IMR-90 (cell line): ENCODE results near the gene AKT3. TPM values are rescaled to one million over a fixed set of nuclear protein-coding genes. Genes with fewer than 3 reads are reported as not detected.

Experiments
- ATAC-seq: fragments of 200-7000 bp; cut with Tn5 transposase; 2 replicates; pipeline ENCODE4 v1.9.1; 2020; ENCODE audit warnings: low read depth, mild to moderate bottlenecking, moderate library complexity
- BruUV-seq: library from RNA; stranded (reverse); fragments of 400-500 nt; replicated peaks from 2 replicates; lab custom pipeline; 2021; lab: Mats Ljungman, UMichigan
- CTCF ChIA-PET: fragments of 300-600 bp; formaldehyde crosslinking; extraction: SDS; loops from one replicate; lab custom pipeline; 2021; ENCODE audit warnings: antibody characterized with exemption; lab: Yijun Ruan, JAX
- POLR2A ChIA-PET: fragments of 300-600 bp; sonication (Branson Sonifier 250); formaldehyde crosslinking; loops from one replicate; lab custom pipeline; 2022; ENCODE audit warnings: antibody characterized with exemption; ENCODE audit not compliant: unreplicated experiment; lab: Charles Lee
- DNase-seq: peaks from one replicate; pipeline ENCODE4 v3.0.0; 2013
- H2AFZ ChIP-seq: replicated peaks from 2 replicates; pipeline ENCODE3; 2013; ENCODE audit warnings: low read length, mild to moderate bottlenecking; ENCODE audit not compliant: poor library complexity
- H2AK5ac ChIP-seq: 2 replicates; pipeline ENCODE4 v1.6.1; 2013; ENCODE audit warnings: low read depth, low read length, inconsistent platforms
- H2AK9ac ChIP-seq: replicated peaks from 2 replicates; pipeline ENCODE3; 2013; ENCODE audit warnings: mild to moderate bottlenecking, low read depth, low read length, moderate library complexity; ENCODE audit not compliant: poor library complexity
- H2BK120ac ChIP-seq: 2 replicates; pipeline ENCODE4 v1.6.1; 2013; ENCODE audit warnings: low read depth, low read length, inconsistent platforms
- H2BK15ac ChIP-seq: 3 replicates; pipeline ENCODE4 v1.6.1; 2013; ENCODE audit warnings: low read depth, low read length, inconsistent platforms
- H2BK20ac ChIP-seq: 2 replicates; pipeline ENCODE4 v1.6.1; 2013; ENCODE audit warnings: low read depth, mild to moderate bottlenecking, inconsistent platforms, low read length, moderate library complexity
- H2BK5ac ChIP-seq: 2 replicates; pipeline ENCODE4 v1.6.1; 2013; ENCODE audit warnings: mild to moderate bottlenecking, low read depth, low read length, inconsistent platforms; ENCODE audit not compliant: poor library complexity, severe bottlenecking
- H3K14ac ChIP-seq: replicated peaks from 2 replicates; pipeline ENCODE4 v1.6.1; 2013; ENCODE audit warnings: low read depth, low read length, inconsistent platforms
- H3K18ac ChIP-seq: 2 replicates; pipeline ENCODE4 v1.6.1; 2013; ENCODE audit warnings: low read depth, low read length, control low read depth
- H3K23ac ChIP-seq: 2 replicates; pipeline ENCODE4 v1.6.1; 2013; ENCODE audit warnings: low read depth, low read length, inconsistent platforms
- H3K27ac ChIP-seq: 2 replicates; pipeline ENCODE4 v1.5.1; 2013; ENCODE audit warnings: mild to moderate bottlenecking, control low read depth, low read length; ENCODE audit not compliant: insufficient read depth
- H3K27me3 ChIP-seq: 2 replicates; pipeline ENCODE4 v1.6.1; 2013; ENCODE audit warnings: low read length; ENCODE audit not compliant: control insufficient read depth, insufficient read depth
- H3K36me3 ChIP-seq: 2 replicates; pipeline ENCODE4 v1.6.1; 2013; ENCODE audit warnings: low read length, mixed read lengths; ENCODE audit not compliant: control insufficient read depth, insufficient read depth
- H3K4ac ChIP-seq: 2 replicates; pipeline ENCODE4 v1.6.1; 2013; ENCODE audit warnings: low read depth, low read length, inconsistent platforms
- H3K4me1 ChIP-seq: 2 replicates; pipeline ENCODE4 v1.6.1; 2013; ENCODE audit warnings: low read length, mixed read lengths; ENCODE audit not compliant: control insufficient read depth, insufficient read depth
- H3K4me2 ChIP-seq: 2 replicates; pipeline ENCODE4 v1.6.1; 2013; ENCODE audit warnings: low read depth, mild to moderate bottlenecking, control low read depth, low read length, moderate library complexity
- H3K4me3 ChIP-seq: 2 replicates; pipeline ENCODE4 v1.5.1; 2013; ENCODE audit warnings: low read depth, mild to moderate bottlenecking, control low read depth, low read length, moderate library complexity; ENCODE audit not compliant: insufficient read depth
- H3K56ac ChIP-seq: 2 replicates; pipeline ENCODE4 v1.6.1; 2013; ENCODE audit warnings: low read length, inconsistent platforms; ENCODE audit not compliant: insufficient read depth; ENCODE audit errors: extremely low read depth
- H3K79me1 ChIP-seq, 2 experiments: 2 replicates each; pipeline ENCODE4 v1.6.1; 2013; ENCODE audit warnings: low read length in 2 of 2, inconsistent platforms in 1 of 2, low read depth in 1 of 2
- H3K9ac ChIP-seq: 2 replicates; pipeline ENCODE4 v1.6.1; 2013; ENCODE audit warnings: low read depth, low read length, control low read depth
- H3K9me1 ChIP-seq: 2 replicates; pipeline ENCODE4 v1.6.1; 2013; ENCODE audit warnings: low read length, inconsistent platforms; ENCODE audit not compliant: insufficient read depth
- H3K9me3 ChIP-seq: 2 replicates; pipeline ENCODE4 v1.6.1; 2013; ENCODE audit warnings: low read length; ENCODE audit not compliant: control insufficient read depth, insufficient read depth
- H4K20me1 ChIP-seq: 2 replicates; pipeline ENCODE4 v1.6.1; 2013; ENCODE audit warnings: low read length, inconsistent platforms; ENCODE audit not compliant: insufficient read depth
- H4K5ac ChIP-seq: 2 replicates; pipeline ENCODE4 v1.6.1; 2013; ENCODE audit warnings: mild to moderate bottlenecking, low read depth, low read length, control low read depth
- H4K8ac ChIP-seq, 2 experiments: 2 replicates each; pipeline ENCODE4 v1.6.1; 2013; ENCODE audit warnings: low read depth in 2 of 2, low read length in 2 of 2, control low read depth in 1 of 2, inconsistent platforms in 1 of 2
- H4K91ac ChIP-seq: 2 replicates; pipeline ENCODE4 v1.6.1; 2013; ENCODE audit warnings: low read depth, low read length, inconsistent platforms; ENCODE audit not compliant: insufficient read depth
- FOS ChIP-seq: fragments of 150-350 bp; IDR thresholded peaks from 2 replicates; pipeline ENCODE4 v1.6.1; 2016; ENCODE audit warnings: low read depth, low read length
- MAFK ChIP-seq: IDR thresholded peaks from 2 replicates; pipeline ENCODE4 v1.6.1; 2012; ENCODE audit warnings: low read depth, low read length, improper control_type of control experiment
- WGBS, 2 experiments: methylation state at CpG; one replicate each; pipeline versions ENCODE4 v1.1.5 to v1.1.7; 2013; ENCODE audit warnings: missing lambda C conversion rate in 2 of 2; ENCODE audit not compliant: insufficient read length in 1 of 2; ENCODE audit errors: extremely low coverage in 2 of 2; 5-methylcytosine and 5-hydroxymethylcytosine counted together
- dilution Hi-C: fragments of 300-500 bp; cut with HindIII; formaldehyde crosslinking; loops from one replicate; pipeline ENCODE4 v1.14.3; 2018; ENCODE audit warnings: low sequenced_read_pairs; ENCODE audit not compliant: unreplicated experiment
- in situ Hi-C: fragments of 300-500 bp; cut with MboI; formaldehyde crosslinking; loops from 3 replicates; pipeline ENCODE4 v1.14.3; 2019; ENCODE audit warnings: low sequenced_read_pairs, inconsistent platforms, mixed read lengths
- intact Hi-C: fragments of 100-400 bp; cut with micrococcal nuclease; formaldehyde crosslinking; loops from 2 replicates; pipeline ENCODE4 v1.10.0; 2022
- polyA plus RNA-seq, 3 experiments: library from polyadenylated mRNA; depleted of rRNA; stranded (reverse); fragments of >200 nt; gene quantifications; 2 replicates each; pipeline ENCODE4 v1.2.3, GENCODE V29; 2012; ENCODE audit warnings: low replicate concordance in 1 of 3
- total RNA-seq: library from RNA; depleted of rRNA; stranded (reverse); fragments of >200 nt; gene quantifications from 2 replicates; pipeline ENCODE4 v1.2.3, GENCODE V29; 2012

Gene AKT3
- total and polyA plus RNA-seq, 2 of the 4 experiments (the other 2 are of a cell fraction), result 15.2 to 19.4 TPM

- H2BK120ac ChIP-seq, result peak overlapping the region; percentile 100
- ChIA-PET CTCF (no interaction called here), POLR2A (no interaction called here)
- in situ Hi-C loops (no loop called here), dilution Hi-C loops (no loop called here), intact Hi-C loops (loop anchor here (10.0 kb wide), 2 partner anchors 206 to 726 kb away; no protein-coding TSS in a partner anchor)
- H2AK9ac ChIP-seq, result no peak overlapping the region
- H3K23ac ChIP-seq, result no peak overlapping the region
- H3K4me3 ChIP-seq, result no peak overlapping the region
- H3K9ac ChIP-seq, result no peak overlapping the region
- no peak overlapping the region for H3K4ac ChIP-seq
- DNase-seq, result peak; percentile 85
- no peak overlapping the region for H2AK5ac ChIP-seq
- H3K27ac ChIP-seq, result no peak overlapping the region
- peaks cover 6% of the 10 kb centered on the region for H3K9me1 ChIP-seq
- H2BK5ac ChIP-seq, result peak overlapping the region; percentile 98
- no peak overlapping the region for H3K18ac ChIP-seq
- H3K4me1 ChIP-seq, result peaks cover 14% of the 10 kb centered on the region
- peak overlapping the region; percentile 93 to 97; a peak in 2 of 4 replicates for H4K8ac ChIP-seq
- TF ChIP-seq MAFK (no peak), FOS (0 out of 2 replicates have a peak, but pooled peaks have one; percentile 21)
- BruUV-seq, result no TSS peak
- no peaks in the 10 kb centered on the region for H3K9me3 ChIP-seq
- no peaks in the 10 kb centered on the region for H3K27me3 ChIP-seq
- H3K56ac ChIP-seq, result peak overlapping the region; percentile 64; the same call in 1 of the 2 replicates
- no peak overlapping the region; the same call in 2 of the 3 replicates for H2BK15ac ChIP-seq
- no peaks in the 10 kb centered on the region for H3K36me3 ChIP-seq
- H4K91ac ChIP-seq, result 0 out of 2 replicates have a peak overlapping the region, but pooled peaks have one; percentile 96
- no peak overlapping the region for H4K5ac ChIP-seq
- H2BK20ac ChIP-seq, result 0 out of 2 replicates have a peak overlapping the region, but pooled peaks have one; percentile 100
- WGBS, 2 experiments, result no CpG with 5 or more reads among the region's 1 CpG
- no peak overlapping the region for H3K4me2 ChIP-seq
- peaks cover 20 to 45% of the 10 kb centered on the region in 2 experiments for H3K79me1 ChIP-seq
- ATAC-seq, result peak; percentile 80
- H4K20me1 ChIP-seq, result no peaks in the 10 kb centered on the region
- H3K14ac ChIP-seq, result no peak overlapping the region
- H2AFZ ChIP-seq, result no peak overlapping the region
These were observed 131.2 kb downstream of the AKT3 start for GRCh38 chr1:243718893-243719292.
